ENCODE results near the gene TSHZ2. TPM values are rescaled to one million over a fixed set of nuclear protein-coding genes. Genes with fewer than 3 reads are reported as not detected.

The TSHZ2 gene
- total RNA-seq, 1 donor from 2014 or later = 0.06 TPM

GRCh38 chr20:53033176-53033575 is 61.0 kb downstream of the TSHZ2 start:
- TF ChIP-seq CTCF (conservative IDR thresholded peaks at IDR 0.05; ENCODE audit: low read depth, low read length) = no peak
- no peak for DNase-seq (ENCODE audit: low read depth)
- no peak overlapping the region for H3K4me3 ChIP-seq (ENCODE audit: low read depth, low read length)

GRCh38 chr20:53034899-53035298 is 62.7 kb downstream of the TSHZ2 start:
- DNase-seq (ENCODE audit: low read depth) = no peak
- TF ChIP-seq CTCF (conservative IDR thresholded peaks at IDR 0.05; ENCODE audit: low read depth, low read length) = no peak
- H3K4me3 ChIP-seq (ENCODE audit: low read depth, low read length) = no peak overlapping the region

- no peak for TF ChIP-seq CTCF (conservative IDR thresholded peaks at IDR 0.05; ENCODE audit: low read depth, low read length)
- DNase-seq (ENCODE audit: low read depth) = no peak
- H3K4me3 ChIP-seq (ENCODE audit: low read depth, low read length) = no peak overlapping the region
These were observed 64.8 kb downstream of the TSHZ2 start for GRCh38 chr20:53036992-53037391.

GRCh38 chr20:53037621-53038020 is 65.5 kb downstream of the TSHZ2 start:
- DNase-seq (ENCODE audit: low read depth) = no peak
- H3K4me3 ChIP-seq (ENCODE audit: low read depth, low read length) = no peak overlapping the region
- TF ChIP-seq CTCF (conservative IDR thresholded peaks at IDR 0.05; ENCODE audit: low read depth, low read length) = no peak

GRCh38 chr20:53038299-53038698 is 66.1 kb downstream of the TSHZ2 start:
- H3K4me3 ChIP-seq (ENCODE audit: low read depth, low read length) = no peak overlapping the region
- no peak for DNase-seq (ENCODE audit: low read depth)
- TF ChIP-seq CTCF (conservative IDR thresholded peaks at IDR 0.05; ENCODE audit: low read depth, low read length) = no peak

- no peak for DNase-seq (ENCODE audit: low read depth)
- TF ChIP-seq CTCF (conservative IDR thresholded peaks at IDR 0.05; ENCODE audit: low read depth, low read length) = no peak
- H3K4me3 ChIP-seq (ENCODE audit: low read depth, low read length) = no peak overlapping the region
These were observed 68.8 kb downstream of the TSHZ2 start for GRCh38 chr20:53040693-53041589.

GRCh38 chr20:53042521-53042920 is 70.4 kb downstream of the TSHZ2 start:
- TF ChIP-seq CTCF (conservative IDR thresholded peaks at IDR 0.05; ENCODE audit: low read depth, low read length) = no peak
- DNase-seq (ENCODE audit: low read depth) = no peak
- no peak overlapping the region for H3K4me3 ChIP-seq (ENCODE audit: low read depth, low read length)
